Thyroid gland (tissue), 4 donors: ENCODE results near the gene TMSB4X.

Source experiments
- CTCF ChIP-seq, 6 experiments: fragments of 200-600 bp in 3 of 6; fragments of 450-650 bp in 3 of 6; sonication (generic) in 3 of 6; IDR thresholded peaks; one replicate each; pipeline ENCODE4 v1.5.1; 2016 to 2019; ENCODE audit warnings: antibody characterized with exemption in 6 of 6, mild to moderate bottlenecking in 2 of 6, inconsistent platforms in 1 of 6, moderate library complexity in 1 of 6
- POLR2A ChIP-seq, 2 donors: fragments of 450-650 bp; IDR thresholded peaks; one replicate each; pipeline ENCODE4 v1.6.1; 2017; ENCODE audit warnings: antibody characterized with exemption in 2 of 2, mild to moderate bottlenecking in 2 of 2, moderate library complexity in 1 of 2

- TF ChIP-seq CTCF (IDR thresholded peaks at IDR 0.05) (no peak), POLR2A (IDR thresholded peaks at IDR 0.05) (no peak)
Observed at GRCh38 chrX:12986164-12986779, 11.4 kb downstream of the TMSB4X start.
